Middle frontal gyrus (tissue), 1 donor: ENCODE results near the gene PI4KA.
"Not testable (repeated sequence)": the region's sequence is repeated elsewhere in the genome, so short reads cannot be mapped to it uniquely, and the experiment has no call there.

ENCODE experiments used
- DNase-seq: peaks from one replicate; pipeline ENCODE4 v3.0.0-alpha.2; 2015; ENCODE audit warnings: low spot score; ENCODE audit errors: extremely low spot score

Gene PI4KA

GRCh38 chr22:20751185-20751851 lies 107.3 kb downstream of the PI4KA start:
- no peak for DNase-seq

- DNase-seq, result no peak
Observed at GRCh38 chr22:20750461-20751184, 108.0 kb downstream of the PI4KA start.

GRCh38 chr22:20749453-20749852 lies 109.2 kb downstream of the PI4KA start:
- DNase-seq, result no peak

GRCh38 chr22:20748731-20749428 lies 109.7 kb downstream of the PI4KA start:
- peak; percentile 53 for DNase-seq

- DNase-seq, result no peak
Observed at GRCh38 chr22:20748082-20748481, 110.5 kb downstream of the PI4KA start.

- no peak for DNase-seq
Observed at GRCh38 chr22:20747223-20747622, 111.4 kb downstream of the PI4KA start.

- no peak for DNase-seq
Observed at GRCh38 chr22:20746431-20747189, 112.0 kb downstream of the PI4KA start.

- DNase-seq, result no peak
Observed at GRCh38 chr22:20745119-20745518, 113.5 kb downstream of the PI4KA start.

GRCh38 chr22:20744456-20744855 lies 114.2 kb downstream of the PI4KA start:
- DNase-seq, result no peak

GRCh38 chr22:20742764-20743163 lies 115.8 kb downstream of the PI4KA start:
- DNase-seq, result no peak

GRCh38 chr22:20741634-20742581 lies 116.7 kb downstream of the PI4KA start:
- no peak for DNase-seq

- DNase-seq, result no peak
Observed at GRCh38 chr22:20741008-20741633, 117.5 kb downstream of the PI4KA start.

- DNase-seq, result no peak
Observed at GRCh38 chr22:20740222-20740951, 118.2 kb downstream of the PI4KA start.

GRCh38 chr22:20738394-20739089 lies 120.1 kb downstream of the PI4KA start:
- DNase-seq, result no peak

- DNase-seq, result not testable (repeated sequence)
Observed at GRCh38 chr22:20736891-20737290, 121.7 kb downstream of the PI4KA start.

GRCh38 chr22:20735356-20736162 lies 123.1 kb downstream of the PI4KA start:
- not testable (repeated sequence) for DNase-seq

GRCh38 chr22:20732431-20732830 lies 126.2 kb downstream of the PI4KA start:
- DNase-seq, result not testable (repeated sequence)

- no peak for DNase-seq
Observed at GRCh38 chr22:20729194-20729593, 129.4 kb downstream of the PI4KA start.
